Testis (tissue), 3 donors: ENCODE data around the gene DUS1L. TPM values are rescaled to one million over a fixed set of nuclear protein-coding genes. Genes with fewer than 3 reads are reported as not detected.

Experiments used
- DNase-seq: peaks from one replicate; pipeline ENCODE4 v3.0.0-alpha.2; 2019
- H3K27ac ChIP-seq, 2 donors: fragments of 200-600 bp; sonication (generic); one replicate each; pipeline ENCODE4 v1.5.1; 2019
- H3K27me3 ChIP-seq: fragments of 200-600 bp; sonication (generic); one replicate; pipeline ENCODE4 v1.5.1; 2019
- H3K36me3 ChIP-seq: fragments of 200-600 bp; sonication (generic); one replicate; pipeline ENCODE4 v1.5.1; 2017; ENCODE audit warnings: low read depth; ENCODE audit errors: missing control alignments
- H3K4me1 ChIP-seq: fragments of 200-600 bp; sonication (generic); one replicate; pipeline ENCODE4 v1.5.1; 2019
- H3K4me3 ChIP-seq, 2 donors: fragments of 200-600 bp; sonication (generic); one replicate each; pipeline ENCODE4 v1.5.1; 2017 to 2019
- H3K9me3 ChIP-seq: fragments of 200-600 bp; sonication (generic); one replicate; pipeline ENCODE4 v1.5.1; 2017
- POLR2A ChIP-seq: fragments of 450-650 bp; IDR thresholded peaks from one replicate; pipeline ENCODE4 v1.6.1; 2017; ENCODE audit warnings: antibody characterized with exemption, mild to moderate bottlenecking, moderate library complexity
- WGBS, 2 donors: methylation state at CpG; one replicate each; pipeline ENCODE4 v1.1.5; 2018; 5-methylcytosine and 5-hydroxymethylcytosine counted together
- intact Hi-C: fragments of 100-400 bp; cut with DNase I; formaldehyde crosslinking; loops from one replicate; pipeline ENCODE4 v1.15.1; 2023; ENCODE audit warnings: low total_unique reads
- polyA plus RNA-seq: library from polyadenylated mRNA; stranded (reverse); fragments of 350-450 nt; fragmentation: Illumina TruSeq; extraction: RNeasy Lipid Tissue Mini Kit (QIAGEN cat#74804); gene quantifications from one replicate; pipeline ENCODE4 v1.2.3, GENCODE V29; 2014; ENCODE audit warnings: low read depth, low replicate concordance; ENCODE audit not compliant: insufficient read depth
- total RNA-seq, 2 donors: library from RNA; depleted of rRNA; stranded (reverse); fragments of >200 nt; gene quantifications; one replicate each; pipeline ENCODE4 v1.2.3, GENCODE V29; 2016
- TF ChIP-seq, protein P1 (sequence below), 3 experiments: fragments of 450-650 bp in 2 of 3; fragments of 200-600 bp in 1 of 3; sonication (generic) in 1 of 3; IDR thresholded peaks; one replicate each; pipeline ENCODE4 v1.5.1; 2016 to 2019; ENCODE audit warnings: antibody characterized with exemption in 3 of 3, mild to moderate bottlenecking in 2 of 3, moderate library complexity in 1 of 3

Gene DUS1L
- total and polyA plus RNA-seq, 3 donors from 2014 or later, result 117 to 132 (median 127) TPM

DNA sequence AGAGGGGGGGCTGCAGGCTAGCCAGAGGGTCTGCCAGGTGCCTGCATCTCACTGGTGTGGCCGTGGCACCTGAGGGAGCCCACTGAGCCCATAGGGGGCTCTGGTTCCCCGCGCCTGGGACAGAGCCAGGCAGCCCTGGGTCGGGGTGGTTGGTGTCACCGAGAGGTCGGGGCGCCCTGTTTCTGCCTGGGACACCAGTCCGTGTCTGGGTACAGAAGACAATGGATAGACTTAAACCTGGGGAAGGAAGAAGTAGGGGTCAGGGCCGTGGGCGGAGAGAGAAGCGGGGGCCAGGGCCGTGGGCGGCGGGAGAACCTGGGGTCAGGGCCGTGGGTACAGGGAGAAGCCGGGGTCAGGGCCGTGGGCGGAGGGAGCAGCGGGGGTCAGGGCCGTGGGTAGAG lies 17.0 kb downstream of the DUS1L start:
- Histone ChIP-seq H3K27ac (no peak overlapping the region), H3K4me1 (peaks cover 11% of the 10 kb centered on the region), H3K9me3 (no peaks in the 10 kb centered on the region), H3K4me3 (no peak overlapping the region), H3K27me3 (no peaks in the 10 kb centered on the region), H3K36me3 (no peaks in the 10 kb centered on the region)
- no peak for DNase-seq
- TF ChIP-seq POLR2A, result no peak
- TF ChIP-seq, protein P1, sequence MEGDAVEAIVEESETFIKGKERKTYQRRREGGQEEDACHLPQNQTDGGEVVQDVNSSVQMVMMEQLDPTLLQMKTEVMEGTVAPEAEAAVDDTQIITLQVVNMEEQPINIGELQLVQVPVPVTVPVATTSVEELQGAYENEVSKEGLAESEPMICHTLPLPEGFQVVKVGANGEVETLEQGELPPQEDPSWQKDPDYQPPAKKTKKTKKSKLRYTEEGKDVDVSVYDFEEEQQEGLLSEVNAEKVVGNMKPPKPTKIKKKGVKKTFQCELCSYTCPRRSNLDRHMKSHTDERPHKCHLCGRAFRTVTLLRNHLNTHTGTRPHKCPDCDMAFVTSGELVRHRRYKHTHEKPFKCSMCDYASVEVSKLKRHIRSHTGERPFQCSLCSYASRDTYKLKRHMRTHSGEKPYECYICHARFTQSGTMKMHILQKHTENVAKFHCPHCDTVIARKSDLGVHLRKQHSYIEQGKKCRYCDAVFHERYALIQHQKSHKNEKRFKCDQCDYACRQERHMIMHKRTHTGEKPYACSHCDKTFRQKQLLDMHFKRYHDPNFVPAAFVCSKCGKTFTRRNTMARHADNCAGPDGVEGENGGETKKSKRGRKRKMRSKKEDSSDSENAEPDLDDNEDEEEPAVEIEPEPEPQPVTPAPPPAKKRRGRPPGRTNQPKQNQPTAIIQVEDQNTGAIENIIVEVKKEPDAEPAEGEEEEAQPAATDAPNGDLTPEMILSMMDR (IDR thresholded peaks at IDR 0.05), result no peak
- intact Hi-C loops, result no loop called here
- 78 to 86% methylated on average over 17 to 20 of the region's 20 CpGs for WGBS, 2 donors

DNA sequence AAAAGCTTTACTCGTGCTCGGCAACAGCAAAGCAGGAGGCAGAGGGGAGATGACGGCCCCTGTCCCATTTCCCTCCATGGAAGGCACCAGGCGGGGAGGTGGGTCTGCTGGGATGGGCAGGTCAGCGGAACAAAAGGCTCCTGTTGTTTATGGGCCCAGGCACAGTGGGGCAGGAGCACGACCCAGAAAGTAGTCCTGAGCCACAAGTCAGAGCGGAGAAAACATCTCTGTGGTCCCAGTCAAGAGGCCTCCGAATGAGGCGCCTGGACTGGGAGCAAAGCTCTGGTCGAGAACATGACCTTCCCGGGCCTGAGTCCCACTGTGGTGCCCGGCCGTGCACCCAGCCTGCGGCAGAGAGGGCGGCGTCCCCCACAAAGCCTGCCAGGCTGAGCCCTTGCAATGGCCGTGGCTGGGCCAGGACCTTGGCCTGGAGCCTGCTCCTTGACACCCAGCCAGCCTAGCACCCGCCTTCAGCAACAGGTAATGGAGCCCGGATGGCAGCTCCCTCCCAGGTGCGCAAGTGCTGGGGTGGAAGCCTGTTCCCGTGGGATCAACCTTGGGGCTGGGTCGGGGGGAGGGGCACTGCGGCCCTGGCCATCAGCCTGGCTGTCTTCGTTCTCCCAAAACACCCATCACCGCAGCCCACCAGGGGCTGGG lies 17.6 kb downstream of the DUS1L start:
- no peaks in the 10 kb centered on the region for H3K27me3 ChIP-seq
- H3K4me1 ChIP-seq, result peaks cover 7% of the 10 kb centered on the region
- intact Hi-C loops, result no loop called here
- H3K4me3 ChIP-seq, result no peak overlapping the region
- DNase-seq, result no peak
- no peak for TF ChIP-seq POLR2A
- TF ChIP-seq, protein P1 (IDR thresholded peaks at IDR 0.05), result no peak
- H3K36me3 ChIP-seq, result no peaks in the 10 kb centered on the region
- 87 to 91% methylated on average over 15 to 25 of the region's 25 CpGs for WGBS, 2 donors
- no peaks in the 10 kb centered on the region for H3K9me3 ChIP-seq
- H3K27ac ChIP-seq, result no peak overlapping the region

DNA sequence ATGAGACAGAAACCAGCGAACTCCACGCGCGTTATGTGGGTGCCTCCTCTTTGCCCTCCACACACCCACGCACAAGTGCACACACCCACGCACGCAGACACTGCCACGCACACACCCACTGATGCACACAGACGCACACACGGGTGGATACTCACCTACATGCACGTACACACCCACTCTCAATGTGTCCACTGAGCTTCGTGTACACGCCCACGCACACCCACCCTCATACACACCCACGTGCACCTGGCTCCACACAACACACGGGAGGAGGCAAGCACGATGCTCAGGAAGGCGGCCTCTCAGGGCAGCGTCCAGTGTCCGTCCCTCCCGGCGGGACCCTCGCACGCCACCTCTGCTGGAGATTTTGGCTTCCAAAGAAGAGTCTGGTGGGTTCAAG lies 18.2 kb downstream of the DUS1L start:
- Histone ChIP-seq H3K27ac (no peak overlapping the region), H3K27me3 (no peaks in the 10 kb centered on the region), H3K4me3 (no peak overlapping the region), H3K9me3 (no peaks in the 10 kb centered on the region), H3K4me1 (peaks cover under 1% of the 10 kb centered on the region), H3K36me3 (no peaks in the 10 kb centered on the region)
- intact Hi-C loops, result no loop called here
- no peak for DNase-seq
- no peak for TF ChIP-seq POLR2A
- TF ChIP-seq, protein P1 (IDR thresholded peaks at IDR 0.05), result no peak
- whole genome bisulfite sequencing, 2 donors, result 81 to 89% methylated on average over 24 of the region's 24 CpGs

DNA sequence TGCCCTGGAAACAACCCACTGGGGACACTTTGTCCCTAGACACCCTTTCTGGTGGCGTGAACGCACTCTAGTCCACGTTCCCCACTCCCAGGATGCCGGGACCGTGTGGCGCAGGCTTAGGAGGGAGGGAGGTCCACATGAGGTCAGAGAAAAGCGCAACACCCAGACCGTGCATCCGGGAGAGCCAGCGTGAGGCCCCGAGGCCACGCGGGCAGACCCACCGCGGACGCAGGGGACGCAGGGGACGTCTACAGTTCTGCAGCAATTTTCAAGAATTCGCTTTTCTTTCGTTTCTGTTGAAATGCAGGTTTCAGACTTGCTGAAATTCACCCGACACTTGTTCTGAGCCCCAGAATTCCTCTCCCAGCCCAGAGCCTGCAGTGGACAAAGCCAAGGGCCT lies 18.7 kb downstream of the DUS1L start:
- 93% methylated on average over 15 to 21 of the region's 21 CpGs for WGBS, 2 donors
- Histone ChIP-seq H3K4me1 (no peaks in the 10 kb centered on the region), H3K36me3 (no peaks in the 10 kb centered on the region), H3K27ac (no peak overlapping the region), H3K27me3 (no peaks in the 10 kb centered on the region), H3K9me3 (no peaks in the 10 kb centered on the region), H3K4me3 (no peak overlapping the region)
- intact Hi-C loops, result no loop called here
- TF ChIP-seq POLR2A, result no peak
- TF ChIP-seq, protein P1 (IDR thresholded peaks at IDR 0.05), result no peak
- DNase-seq, result no peak

DNA sequence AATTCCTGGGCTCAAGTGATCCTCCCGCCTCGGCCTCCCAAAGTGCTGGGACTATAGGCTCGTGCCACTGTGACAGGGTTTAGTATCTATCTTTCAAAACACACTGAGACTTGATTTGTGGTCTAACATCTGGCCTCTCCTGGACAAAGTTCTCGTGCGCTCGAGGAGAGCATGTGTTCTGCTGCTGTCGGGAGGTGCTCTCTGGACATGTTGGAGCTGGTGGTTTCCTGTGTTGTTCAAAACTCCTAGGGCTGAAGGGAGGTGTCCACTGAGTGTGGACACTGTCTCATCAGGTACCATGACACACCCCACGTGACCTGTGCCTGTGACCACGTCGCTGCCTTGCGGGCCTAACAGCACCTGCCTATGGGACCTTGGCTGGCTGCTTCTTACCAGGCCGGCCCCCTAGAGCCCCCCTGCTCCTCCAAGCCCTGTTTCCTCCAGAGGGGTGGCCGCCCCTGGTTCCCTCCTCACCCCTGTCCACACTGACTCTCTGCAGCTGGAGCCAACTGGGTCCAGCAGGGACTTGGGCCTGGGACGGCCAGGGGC lies 19.6 kb downstream of the DUS1L start:
- no peaks in the 10 kb centered on the region for H3K4me1 ChIP-seq
- no peak overlapping the region for H3K4me3 ChIP-seq
- no peaks in the 10 kb centered on the region for H3K36me3 ChIP-seq
- intact Hi-C loops, result no loop called here
- no peak for TF ChIP-seq POLR2A
- TF ChIP-seq, protein P1 (IDR thresholded peaks at IDR 0.05), result no peak
- H3K9me3 ChIP-seq, result no peaks in the 10 kb centered on the region
- H3K27me3 ChIP-seq, result no peaks in the 10 kb centered on the region
- H3K27ac ChIP-seq, result no peak overlapping the region
- 85 to 87% methylated on average over 4 to 14 of the region's 14 CpGs for WGBS, 2 donors
- DNase-seq, result no peak
